Islet of Langerhans (tissue), 1 donor: Measurements from ENCODE around the gene RAX.
A peak's percentile ranks its signal among the peaks of the same experiment; 100 is the strongest.
"Not testable (repeated sequence)": the region's sequence is repeated elsewhere in the genome, so short reads cannot be mapped to it uniquely, and the experiment has no call there.

ENCODE experiments used
- FAIRE-seq: peaks from one replicate; lab custom pipeline; 2011; peaks lifted over from hg19 to GRCh38; lab: Jason Lieb, UNC

RAX gene

DNA sequence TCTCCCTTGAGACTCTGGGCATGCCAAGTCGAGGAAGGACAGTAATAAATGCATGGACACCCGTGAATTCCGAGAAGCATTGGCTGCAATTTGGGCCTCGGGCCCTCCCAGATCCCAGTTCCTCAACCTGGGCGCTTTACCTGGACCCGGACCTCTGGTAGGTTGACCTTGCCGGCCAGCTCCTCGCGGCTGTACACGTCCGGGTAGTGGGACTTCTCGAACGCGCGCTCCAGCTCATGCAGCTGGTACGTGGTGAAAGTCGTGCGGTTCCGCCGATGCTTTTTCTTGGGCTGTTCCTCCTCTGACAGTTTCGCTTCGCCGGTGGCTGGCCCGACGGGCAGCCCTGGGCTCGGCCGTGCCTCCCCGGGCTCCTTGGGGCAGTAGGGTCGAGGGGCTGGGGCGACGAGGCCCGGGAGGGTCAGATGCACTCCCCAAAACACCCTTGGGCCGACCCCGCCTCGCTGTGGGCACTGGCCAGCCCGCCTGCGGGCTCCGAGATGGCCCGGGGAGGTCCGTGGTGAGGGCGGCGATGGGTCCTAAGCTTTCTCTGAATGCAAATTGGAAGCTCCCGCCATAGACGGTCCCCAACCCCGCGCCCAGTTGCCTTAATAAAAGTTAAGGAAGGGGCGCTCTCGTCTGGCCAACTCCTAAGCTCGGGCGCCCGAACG lies 899 bp downstream of the RAX start:
- FAIRE-seq: no peak

DNA sequence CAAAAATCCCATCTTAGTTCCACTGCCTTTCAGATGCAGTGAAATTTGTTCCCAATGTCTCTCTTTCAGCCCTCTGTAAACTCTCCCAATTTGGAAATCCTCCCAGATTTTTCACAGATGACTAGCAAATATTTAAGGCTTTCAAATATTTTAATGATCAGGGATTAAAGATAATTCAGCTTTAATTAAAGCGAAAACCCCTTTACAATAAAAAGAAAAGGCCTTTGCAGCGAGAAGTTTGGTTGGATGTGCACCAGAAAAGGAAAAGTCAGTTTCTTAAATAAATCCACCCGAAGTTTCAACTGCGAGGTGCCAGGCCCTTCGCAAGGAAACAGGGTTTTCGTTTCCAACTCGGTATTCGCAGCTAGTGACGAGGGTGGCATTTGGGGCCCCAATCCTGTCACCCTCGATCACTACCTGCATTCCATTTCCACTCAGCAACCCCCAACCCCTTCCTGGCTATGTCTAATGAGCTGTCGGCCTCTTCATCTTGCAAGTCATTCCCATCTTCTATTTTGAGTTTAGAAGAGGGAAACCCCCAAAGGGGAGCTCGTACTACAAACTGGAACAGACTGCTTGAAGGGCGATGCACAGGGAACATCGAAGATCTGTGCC lies 1.5 kb downstream of the RAX start:
- no peak for FAIRE-seq

DNA sequence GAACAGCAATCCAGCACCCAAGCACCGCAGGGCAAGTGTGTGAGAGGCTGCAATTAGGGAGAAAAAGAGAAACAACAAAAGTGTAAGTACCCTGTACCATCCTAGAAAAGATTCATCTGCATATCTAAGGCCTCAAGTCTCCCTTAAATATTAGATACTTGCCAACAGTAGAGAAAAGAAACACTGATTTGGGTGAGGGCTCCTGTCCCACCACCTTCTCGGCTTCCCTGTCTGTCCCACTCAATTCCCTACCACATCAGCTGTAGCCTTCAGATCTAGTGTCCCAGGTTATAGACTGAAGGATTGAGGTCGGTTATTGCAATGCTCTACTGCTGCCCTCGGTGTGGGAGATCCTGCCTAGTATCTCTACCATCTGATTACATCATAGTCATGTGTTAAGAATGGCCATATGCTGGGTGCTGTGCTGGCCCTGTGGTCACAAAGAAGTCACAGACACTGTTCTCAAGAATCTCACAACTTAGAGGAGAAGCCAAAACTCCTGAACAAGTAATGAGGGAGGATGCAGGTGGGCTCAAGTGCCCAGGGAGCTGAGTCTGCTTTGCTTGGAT lies 2.5 kb downstream of the RAX start:
- FAIRE-seq: no peak

DNA sequence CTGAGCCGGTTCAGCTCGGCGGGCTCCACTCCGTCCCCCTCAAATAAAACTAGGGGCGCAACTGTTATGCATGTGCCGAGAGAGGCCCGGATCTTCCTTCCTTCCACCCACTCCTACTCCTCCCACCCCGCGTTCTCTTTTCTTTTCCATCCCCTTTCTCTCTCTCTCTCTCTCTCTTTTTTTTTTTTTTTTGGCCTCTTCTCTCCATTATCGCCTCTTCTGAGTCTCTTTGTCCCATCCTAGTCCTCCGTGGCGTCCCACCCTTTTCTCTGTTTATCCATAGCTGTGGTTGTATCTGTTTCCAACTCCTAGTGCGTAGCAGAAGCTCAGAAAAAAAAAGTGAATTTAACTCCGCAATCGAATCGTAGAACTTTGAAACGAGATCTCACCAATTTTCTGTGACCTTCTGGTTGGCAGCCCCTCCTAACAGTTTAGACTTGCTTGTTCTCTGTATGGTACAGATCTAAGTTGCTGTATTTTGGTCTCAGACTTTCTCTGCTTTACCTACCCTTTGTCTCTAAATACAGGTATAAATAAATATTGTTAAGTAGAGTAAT lies 3.6 kb downstream of the RAX start:
- FAIRE-seq: no peak

DNA sequence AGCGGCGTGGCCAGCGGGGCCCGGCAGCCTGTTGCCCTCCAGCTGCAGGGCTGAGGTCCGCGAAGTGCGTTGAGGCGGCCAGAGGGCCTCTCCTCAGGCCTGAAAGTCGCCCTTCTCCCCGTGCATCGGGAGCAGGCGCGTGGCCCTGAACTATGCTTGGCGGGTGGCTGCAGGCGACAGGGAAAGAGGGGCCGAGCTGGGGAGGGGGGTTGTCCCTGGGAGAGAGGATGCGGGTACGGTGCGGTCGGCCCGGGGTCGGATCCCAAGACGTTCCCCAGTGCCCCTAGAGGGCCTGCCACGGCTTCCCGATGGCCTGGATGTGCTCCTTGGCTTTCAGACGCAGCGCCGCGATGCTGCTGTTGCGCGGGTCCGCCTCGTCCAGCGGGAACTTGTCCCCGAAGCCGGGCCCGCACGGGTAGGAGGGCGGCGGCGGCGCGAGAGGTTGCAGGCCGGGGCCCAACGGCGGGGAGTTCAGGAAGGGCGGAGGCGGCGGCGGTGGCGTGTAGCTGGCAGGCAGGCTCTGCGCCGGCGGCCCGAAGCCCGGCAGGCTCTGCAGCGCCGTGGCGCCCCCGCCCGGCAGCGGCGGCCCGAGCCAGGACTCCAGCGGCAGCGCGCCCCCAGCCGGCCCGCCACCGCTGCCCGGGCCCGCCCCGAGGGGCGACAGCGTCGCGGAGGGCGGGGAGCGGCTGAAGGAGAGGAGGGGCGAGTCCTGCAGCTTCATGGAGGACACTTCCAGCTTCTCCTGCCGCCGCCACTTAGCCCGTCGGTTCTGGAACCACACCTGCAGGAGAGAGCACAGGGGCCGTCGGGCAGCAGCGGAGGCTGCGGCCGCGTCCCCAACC lies 4.3 kb downstream of the RAX start:
- FAIRE-seq: no peak

DNA sequence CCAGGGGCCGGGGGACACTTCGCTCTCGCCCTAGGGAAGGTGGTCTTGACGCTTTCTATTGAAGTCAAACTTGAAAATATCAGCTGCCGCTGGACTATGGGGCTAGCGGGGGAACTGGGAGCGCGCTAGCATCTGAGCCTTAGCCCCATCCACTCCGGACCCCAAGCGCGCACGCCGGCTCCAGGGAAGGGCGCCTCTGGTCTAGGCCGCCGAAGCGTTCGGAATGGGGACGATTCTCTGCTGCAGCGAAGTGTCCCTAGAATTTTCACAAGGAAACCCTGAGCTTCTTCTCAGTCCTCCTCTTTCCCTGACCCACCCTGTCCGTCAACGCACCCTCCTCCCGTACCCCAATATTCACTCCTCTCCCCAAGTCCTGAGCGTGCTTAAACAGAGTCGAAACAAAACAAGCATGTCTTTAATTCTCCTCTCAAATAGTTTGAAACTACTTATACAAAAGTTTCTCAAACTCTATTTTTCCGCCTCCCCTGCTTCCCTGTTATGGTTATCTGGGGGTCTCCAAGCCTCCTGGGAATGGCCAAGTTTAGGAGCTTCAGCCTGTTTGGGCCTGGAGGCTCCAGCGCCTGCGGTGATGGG lies 5.0 kb downstream of the RAX start:
- FAIRE-seq: no peak

DNA sequence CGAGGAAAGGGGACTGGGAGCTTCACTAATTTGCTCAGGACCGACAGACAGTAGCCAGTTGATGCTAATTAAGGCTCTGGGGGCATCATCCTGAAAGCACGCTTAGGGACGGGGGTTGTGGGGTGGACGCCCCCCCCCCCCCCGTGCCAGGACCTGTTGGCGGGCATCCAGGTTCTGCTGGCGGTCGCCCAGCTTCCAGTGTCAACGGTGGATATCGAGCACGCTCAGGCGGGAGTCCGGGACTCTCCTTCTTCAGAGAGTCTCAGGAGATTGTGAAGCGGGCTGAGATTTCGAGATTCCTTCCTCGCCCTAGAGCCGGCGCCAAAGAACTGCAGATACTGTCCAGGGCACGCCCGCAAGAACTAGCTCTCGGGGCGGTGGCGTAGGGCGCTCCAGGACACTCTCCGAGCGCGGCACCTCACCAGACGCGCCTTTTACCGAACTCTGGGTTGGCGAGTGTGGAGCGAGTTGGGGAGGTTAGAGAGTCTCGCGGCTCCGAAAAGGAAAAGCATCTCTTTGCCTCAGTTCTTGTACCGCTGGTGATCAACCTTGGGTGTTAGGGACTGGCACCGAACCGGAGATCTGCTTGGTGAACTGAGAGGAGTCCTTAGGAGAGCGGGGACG lies 5.6 kb downstream of the RAX start:
- FAIRE-seq: no peak

DNA sequence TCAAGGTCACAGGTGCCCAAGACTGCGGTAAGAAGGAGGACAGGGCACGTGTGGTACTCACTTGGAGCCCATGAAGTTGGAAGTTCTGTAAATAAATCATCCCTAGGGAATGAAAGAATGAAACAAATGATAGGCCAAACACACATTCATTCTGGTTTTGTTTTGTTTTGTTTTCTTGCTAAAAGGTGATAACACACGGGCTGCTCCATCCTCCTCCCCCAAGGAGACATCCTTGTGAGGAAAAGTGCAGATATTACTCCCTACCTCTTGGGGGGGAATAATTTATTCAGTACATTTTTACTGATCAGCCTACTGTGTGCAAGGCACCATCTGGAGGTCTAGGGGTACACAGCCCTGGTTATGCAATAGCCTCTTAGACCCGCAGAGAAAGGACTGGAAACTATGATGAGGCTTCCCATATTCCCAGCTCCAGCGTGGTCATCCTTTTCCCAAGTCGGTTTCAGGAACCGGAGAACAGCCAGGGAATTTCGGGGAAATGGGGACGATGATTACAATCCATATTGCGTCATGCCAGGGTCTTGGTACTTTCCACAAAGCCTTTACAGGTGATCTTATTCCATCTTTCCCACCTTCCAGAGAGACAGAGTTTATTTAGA lies 6.3 kb downstream of the RAX start:
- FAIRE-seq: no peak

DNA sequence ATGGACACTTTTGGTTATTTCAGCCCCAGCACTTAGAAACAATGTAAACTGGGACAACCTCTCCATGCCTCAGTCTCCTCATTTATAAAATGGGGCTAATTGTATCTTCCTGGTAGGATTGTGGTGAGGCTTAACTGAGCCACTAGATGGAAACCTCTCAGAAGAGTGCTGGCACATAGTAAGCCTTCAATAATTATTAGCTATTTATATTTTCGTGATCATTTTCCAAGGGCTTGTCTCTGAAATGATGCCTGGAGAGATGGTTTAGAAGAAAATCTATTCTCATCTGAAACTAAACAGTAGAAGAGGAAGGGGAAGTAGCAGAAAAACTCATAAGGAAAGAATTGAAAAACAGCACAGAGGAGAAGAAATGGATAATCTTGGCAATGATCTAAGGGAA lies 6.8 kb downstream of the RAX start:
- no peak for FAIRE-seq

DNA sequence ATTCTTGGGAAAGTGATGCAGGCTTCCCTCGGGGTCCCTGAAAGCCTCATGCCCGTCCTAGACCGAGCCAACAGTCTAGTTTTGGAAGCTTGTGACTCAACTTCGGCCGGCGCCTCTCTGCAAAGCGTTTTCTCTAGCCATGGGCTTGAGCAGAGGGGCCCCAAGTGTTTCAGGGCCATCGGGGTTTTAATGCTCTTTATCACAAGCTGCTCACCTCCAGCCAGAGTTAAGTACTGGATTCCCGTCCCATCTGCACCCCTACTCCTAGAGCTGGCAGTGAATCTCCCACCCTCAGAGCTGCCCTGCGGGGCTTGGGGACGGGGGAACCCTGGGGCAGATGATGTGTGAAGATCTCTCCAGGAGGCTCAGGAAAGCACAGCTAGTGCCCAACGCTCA lies 7.3 kb downstream of the RAX start:
- no peak for FAIRE-seq

DNA sequence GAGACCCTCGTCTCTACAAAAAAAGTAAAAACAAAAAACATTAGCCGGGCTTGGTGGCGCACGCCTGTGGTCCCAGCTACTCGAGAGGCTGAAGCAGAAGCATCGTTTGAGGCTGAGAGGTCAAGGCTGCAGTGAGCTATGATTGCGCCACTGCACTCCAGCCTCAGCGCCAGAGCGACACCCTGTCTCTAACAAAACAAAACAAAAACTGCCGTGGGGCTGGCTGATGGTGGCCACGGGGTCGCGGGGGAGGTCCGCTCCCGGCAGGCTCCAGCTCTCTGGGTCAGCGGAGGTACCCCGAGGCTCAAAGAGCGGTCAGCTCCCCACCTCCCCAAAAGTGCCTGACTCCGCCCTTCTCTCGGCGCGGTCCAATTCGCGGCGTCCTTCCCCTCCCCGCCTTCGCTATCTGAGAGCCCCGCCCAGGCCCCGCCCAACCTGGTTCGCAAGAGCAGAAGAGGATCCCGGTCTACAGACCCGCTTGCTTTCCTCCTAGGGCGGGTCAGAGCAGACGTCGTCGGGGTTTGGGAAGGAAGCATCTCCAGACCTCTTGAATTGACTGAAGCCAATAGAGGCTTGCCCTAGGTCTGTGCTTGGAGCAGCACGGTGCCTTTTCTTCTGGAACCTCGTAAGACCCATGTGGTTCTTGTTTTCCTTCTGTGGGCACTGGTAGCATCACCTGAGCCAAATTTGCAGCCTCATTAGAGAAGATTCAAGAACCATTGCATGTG lies 7.8 kb downstream of the RAX start:
- no peak for FAIRE-seq

DNA sequence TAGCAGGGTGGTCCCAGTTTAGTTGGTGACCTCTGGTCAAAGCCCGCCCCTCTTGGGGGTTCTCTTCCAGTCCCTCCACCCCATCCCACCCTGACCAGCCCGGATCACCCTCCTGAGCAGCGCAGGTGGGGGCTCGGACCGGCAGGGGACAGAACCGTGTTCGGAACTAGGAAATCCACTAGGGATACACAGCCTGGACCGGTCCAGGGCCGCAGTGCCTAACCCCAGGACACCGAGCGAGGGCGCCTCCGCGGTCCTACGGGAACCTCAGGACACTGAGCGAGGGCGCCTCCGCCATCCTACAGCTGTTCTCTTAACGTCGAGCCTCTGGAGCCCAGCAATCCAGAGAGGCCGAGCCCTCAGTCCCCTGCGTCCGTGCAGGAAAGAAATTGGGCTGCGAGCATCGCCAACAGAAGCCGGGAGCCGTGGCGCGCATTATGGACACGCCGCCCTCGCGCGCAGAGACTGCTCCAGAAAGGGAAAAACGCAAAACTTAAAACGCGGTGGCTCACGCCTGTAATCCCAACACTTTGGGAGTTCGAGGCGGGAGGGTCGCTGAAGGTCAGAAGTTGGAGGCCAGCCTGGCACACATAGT lies 8.5 kb downstream of the RAX start:
- FAIRE-seq: no peak

DNA sequence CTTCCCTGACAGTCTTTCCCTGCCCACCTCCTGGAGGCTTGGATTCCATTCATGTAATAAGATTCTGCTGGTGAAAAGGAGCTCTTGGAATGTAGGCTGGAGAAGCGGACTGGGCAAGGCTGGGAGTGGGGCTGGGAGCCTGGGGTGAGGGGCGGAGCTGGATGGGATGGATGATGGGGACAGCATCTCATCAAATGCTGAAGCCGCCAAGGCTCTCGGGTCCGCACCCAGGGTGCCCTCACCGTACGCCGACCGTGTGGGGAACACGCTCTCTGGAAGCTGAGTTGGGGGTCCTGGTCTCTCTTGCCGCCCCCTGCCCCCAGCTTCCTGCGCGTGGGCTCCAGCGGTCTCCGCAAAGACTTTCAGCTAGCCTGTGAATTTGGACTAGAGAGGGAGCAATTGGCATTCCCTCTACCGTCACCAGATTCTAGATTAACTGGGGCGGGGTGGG lies 9.1 kb downstream of the RAX start:
- FAIRE-seq: no peak

DNA sequence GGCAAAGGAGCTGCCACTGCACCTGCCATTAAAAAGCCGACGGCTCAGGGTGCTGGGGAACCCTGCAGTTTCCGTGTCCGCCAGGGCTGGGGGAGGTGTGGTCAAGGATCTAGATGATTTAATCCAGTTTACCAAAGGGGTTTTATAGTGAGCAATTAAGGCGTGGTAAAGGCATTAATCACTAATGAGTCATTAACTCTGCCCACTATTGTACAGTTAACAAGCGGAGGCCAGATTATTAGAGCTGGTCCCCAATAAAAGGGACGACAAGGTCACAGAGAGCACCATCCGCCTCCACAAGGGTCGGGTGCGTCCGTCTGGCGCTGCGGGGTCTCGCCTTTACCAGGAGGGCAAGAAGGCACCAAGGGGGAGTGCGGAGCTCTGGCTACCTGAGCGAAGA lies 9.6 kb downstream of the RAX start:
- FAIRE-seq: no peak

DNA sequence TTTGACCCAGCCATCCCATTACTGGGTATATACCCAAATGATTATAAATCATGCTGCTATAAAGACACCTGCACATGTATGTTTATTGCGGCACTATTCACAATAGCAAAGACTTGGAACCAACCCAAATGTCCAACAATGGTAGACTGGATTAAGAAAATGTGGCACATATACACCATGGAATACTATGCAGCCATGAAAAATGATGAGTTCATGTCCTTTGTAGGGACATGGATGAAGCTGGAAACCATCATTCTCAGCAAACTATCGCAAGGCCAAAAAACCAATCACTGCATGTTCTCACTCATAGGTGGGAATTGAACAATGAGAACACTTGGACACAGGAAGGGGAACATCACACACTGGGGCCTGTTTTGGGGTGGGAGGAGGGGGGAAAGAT lies 11.0 kb downstream of the RAX start:
- FAIRE-seq: not testable (repeated sequence)

DNA sequence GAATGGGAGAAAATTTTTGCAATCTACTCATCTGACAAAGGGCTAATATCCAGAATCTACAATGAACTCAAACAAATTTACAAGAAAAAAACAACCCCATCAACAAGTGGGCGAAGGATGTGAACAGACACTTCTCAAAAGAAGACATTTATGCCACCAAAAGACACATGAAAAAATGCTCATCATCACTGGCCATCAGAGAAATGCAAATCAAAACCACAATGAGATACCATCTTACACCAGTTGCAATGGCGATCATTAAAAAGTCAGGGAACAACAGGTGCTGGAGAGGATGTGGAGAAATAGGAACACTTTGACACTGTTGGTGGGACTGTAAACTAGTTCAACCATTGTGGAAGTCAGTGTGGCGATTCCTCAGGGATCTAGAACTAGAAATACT lies 11.4 kb downstream of the RAX start:
- FAIRE-seq: not testable (repeated sequence)

DNA sequence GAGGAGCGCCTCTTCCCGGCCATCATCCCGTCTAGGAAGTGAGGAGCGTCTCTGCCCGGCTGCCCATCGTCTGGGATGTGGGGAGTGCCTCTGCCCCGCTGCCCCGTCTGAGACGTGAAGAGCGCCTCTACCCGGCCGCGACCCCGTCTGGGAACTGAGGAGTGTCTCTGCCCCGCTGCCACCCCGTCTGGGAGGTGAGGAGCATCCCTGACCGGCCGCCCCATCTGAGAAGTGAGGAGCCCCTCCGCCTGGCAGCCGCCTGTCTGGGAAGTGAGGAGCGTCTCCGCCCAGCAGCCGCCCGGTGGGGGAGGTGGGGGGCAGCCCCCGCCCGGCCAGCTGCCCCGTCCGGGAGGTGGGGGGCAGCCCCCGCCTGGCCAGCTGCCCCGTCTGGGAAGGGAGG lies 17.8 kb downstream of the RAX start:
- not testable (repeated sequence) for FAIRE-seq

DNA sequence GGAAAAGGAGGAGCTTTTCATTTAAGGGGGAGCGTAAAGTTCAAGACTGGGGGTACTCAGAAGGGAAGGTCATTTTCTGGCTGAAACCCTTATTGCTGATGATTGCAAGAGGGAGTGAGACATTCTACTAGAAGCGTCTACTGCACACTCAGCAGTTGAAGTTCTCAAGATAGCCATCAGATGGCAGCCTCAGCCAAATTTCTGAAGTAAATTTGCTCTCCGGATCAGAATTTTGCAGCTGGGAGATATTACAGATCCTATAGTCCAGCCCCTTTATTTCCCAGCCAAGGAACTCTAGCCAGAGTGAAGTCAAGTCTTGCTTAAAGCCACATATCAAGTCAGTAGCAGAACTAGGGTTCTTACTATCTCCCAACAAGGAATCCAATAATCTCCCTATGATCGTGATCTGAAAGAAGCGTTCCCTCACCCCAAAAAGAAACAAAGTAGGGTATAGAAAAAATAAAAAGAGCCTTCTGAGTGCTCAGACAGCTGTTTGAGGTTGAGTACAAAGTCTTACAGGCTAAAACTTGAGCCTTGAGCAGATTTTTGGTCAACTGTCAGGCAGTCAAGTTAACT lies 24.0 kb downstream of the RAX start:
- peak; percentile 82 for FAIRE-seq

DNA sequence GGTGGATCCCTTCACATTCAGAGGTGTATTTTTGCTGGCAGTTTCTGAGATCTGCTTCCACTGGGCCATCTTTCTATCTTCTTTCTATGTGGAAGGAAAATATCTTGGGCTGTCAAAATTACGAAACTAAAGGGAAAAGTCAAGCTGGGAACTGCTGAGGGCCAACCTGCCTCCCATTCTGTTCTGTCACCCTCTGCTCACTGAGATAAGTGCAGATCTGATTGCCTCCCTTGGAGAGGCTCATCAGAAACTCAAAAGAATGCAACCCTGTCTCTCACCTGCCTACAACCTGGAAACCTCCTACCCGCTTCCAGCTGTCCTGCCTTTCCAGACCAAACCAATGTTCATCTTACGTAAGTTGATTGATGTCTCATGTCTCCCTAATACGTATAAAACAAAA lies 26.5 kb downstream of the RAX start:
- no peak for FAIRE-seq

DNA sequence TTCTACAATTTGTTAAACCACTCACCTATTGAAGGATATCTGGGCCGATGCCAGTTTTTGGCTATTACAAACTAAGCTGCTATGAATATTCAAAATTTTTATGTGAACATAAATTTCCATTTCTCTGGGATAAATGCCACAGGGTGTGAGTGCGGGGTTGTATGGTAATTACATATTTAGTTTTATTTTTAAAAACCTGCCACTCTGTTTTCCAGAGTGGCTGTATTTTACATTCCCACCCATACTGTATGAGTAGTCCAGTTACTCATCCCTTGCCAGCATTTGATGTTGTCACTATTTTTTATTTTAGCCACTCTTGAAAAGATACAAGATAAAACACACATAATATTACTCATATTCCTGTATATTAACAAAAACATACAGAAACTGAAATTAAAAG lies 30.3 kb downstream of the RAX start:
- no peak for FAIRE-seq
